Measurements from ENCODE around the gene HMGB4.

HMGB4 gene

GRCh38 chr1:33848205-33848937 lies 15.5 kb upstream of the HMGB4 start:
- no peak for DNase-seq (ENCODE audit: low read depth)

- DNase-seq (ENCODE audit: low read depth): no peak
These were observed 14.7 kb upstream of the HMGB4 start for GRCh38 chr1:33849211-33849610.

GRCh38 chr1:33850481-33850880 lies 13.4 kb upstream of the HMGB4 start:
- DNase-seq (ENCODE audit: low read depth): no peak

- DNase-seq (ENCODE audit: low read depth): no peak
These were observed 11.2 kb upstream of the HMGB4 start for GRCh38 chr1:33852711-33853110.

GRCh38 chr1:33853431-33853830 lies 10.4 kb upstream of the HMGB4 start:
- DNase-seq (ENCODE audit: low read depth): no peak

GRCh38 chr1:33854091-33854490 lies 9.8 kb upstream of the HMGB4 start:
- no peak for DNase-seq (ENCODE audit: low read depth)

- DNase-seq (ENCODE audit: low read depth): no peak
These were observed 3.2 kb upstream of the HMGB4 start for GRCh38 chr1:33860671-33861070.

GRCh38 chr1:33864460-33865389 lies 846 bp downstream of the HMGB4 start:
- DNase-seq (ENCODE audit: low read depth): no peak

- no peak for DNase-seq (ENCODE audit: low read depth)
These were observed 2.4 kb downstream of the HMGB4 start for GRCh38 chr1:33866281-33866680.

GRCh38 chr1:33867684-33868083 lies 3.8 kb downstream of the HMGB4 start:
- no peak for DNase-seq (ENCODE audit: low read depth)

- no peak for DNase-seq (ENCODE audit: low read depth)
These were observed 8.4 kb downstream of the HMGB4 start for GRCh38 chr1:33872275-33872674.

- no peak for DNase-seq (ENCODE audit: low read depth)
These were observed 8.8 kb downstream of the HMGB4 start for GRCh38 chr1:33872683-33873082.

- no peak for DNase-seq (ENCODE audit: low read depth)
These were observed 10.8 kb downstream of the HMGB4 start for GRCh38 chr1:33874636-33875035.

GRCh38 chr1:33875862-33876261 lies 12.0 kb downstream of the HMGB4 start:
- no peak for DNase-seq (ENCODE audit: low read depth)

GRCh38 chr1:33876970-33877650 lies 13.2 kb downstream of the HMGB4 start:
- DNase-seq (ENCODE audit: low read depth): no peak

- DNase-seq (ENCODE audit: low read depth): no peak
These were observed 14.5 kb downstream of the HMGB4 start for GRCh38 chr1:33878392-33878791.

GRCh38 chr1:33880305-33880704 lies 16.4 kb downstream of the HMGB4 start:
- DNase-seq (ENCODE audit: low read depth): no peak

GRCh38 chr1:33886496-33886895 lies 22.6 kb downstream of the HMGB4 start:
- no peak for DNase-seq (ENCODE audit: low read depth)

- no peak for DNase-seq (ENCODE audit: low read depth)
These were observed 29.4 kb downstream of the HMGB4 start for GRCh38 chr1:33893147-33893830.

- no peak for DNase-seq (ENCODE audit: low read depth)
These were observed 31.5 kb downstream of the HMGB4 start for GRCh38 chr1:33895396-33895795.

- DNase-seq (ENCODE audit: low read depth): no peak
These were observed 32.1 kb downstream of the HMGB4 start for GRCh38 chr1:33895976-33896375.

GRCh38 chr1:33897092-33897725 lies 33.3 kb downstream of the HMGB4 start:
- no peak for DNase-seq (ENCODE audit: low read depth)

Measured in ELR (cell line).